Activated T-helper 9 cell treated with anti-CD3 and anti-CD28 coated beads, Interleukin-2, amount 50 U/mL, for 16 hours (primary cell): ENCODE data around the gene DDX20.
A peak's percentile ranks its signal among the peaks of the same experiment; 100 is the strongest.

Experiments
- DNase-seq: peaks from one replicate; pipeline ENCODE4 v3.0.0-alpha.2; 2020; ENCODE audit warnings: low read depth

The DDX20 gene, protein sequence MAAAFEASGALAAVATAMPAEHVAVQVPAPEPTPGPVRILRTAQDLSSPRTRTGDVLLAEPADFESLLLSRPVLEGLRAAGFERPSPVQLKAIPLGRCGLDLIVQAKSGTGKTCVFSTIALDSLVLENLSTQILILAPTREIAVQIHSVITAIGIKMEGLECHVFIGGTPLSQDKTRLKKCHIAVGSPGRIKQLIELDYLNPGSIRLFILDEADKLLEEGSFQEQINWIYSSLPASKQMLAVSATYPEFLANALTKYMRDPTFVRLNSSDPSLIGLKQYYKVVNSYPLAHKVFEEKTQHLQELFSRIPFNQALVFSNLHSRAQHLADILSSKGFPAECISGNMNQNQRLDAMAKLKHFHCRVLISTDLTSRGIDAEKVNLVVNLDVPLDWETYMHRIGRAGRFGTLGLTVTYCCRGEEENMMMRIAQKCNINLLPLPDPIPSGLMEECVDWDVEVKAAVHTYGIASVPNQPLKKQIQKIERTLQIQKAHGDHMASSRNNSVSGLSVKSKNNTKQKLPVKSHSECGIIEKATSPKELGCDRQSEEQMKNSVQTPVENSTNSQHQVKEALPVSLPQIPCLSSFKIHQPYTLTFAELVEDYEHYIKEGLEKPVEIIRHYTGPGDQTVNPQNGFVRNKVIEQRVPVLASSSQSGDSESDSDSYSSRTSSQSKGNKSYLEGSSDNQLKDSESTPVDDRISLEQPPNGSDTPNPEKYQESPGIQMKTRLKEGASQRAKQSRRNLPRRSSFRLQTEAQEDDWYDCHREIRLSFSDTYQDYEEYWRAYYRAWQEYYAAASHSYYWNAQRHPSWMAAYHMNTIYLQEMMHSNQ

DNA sequence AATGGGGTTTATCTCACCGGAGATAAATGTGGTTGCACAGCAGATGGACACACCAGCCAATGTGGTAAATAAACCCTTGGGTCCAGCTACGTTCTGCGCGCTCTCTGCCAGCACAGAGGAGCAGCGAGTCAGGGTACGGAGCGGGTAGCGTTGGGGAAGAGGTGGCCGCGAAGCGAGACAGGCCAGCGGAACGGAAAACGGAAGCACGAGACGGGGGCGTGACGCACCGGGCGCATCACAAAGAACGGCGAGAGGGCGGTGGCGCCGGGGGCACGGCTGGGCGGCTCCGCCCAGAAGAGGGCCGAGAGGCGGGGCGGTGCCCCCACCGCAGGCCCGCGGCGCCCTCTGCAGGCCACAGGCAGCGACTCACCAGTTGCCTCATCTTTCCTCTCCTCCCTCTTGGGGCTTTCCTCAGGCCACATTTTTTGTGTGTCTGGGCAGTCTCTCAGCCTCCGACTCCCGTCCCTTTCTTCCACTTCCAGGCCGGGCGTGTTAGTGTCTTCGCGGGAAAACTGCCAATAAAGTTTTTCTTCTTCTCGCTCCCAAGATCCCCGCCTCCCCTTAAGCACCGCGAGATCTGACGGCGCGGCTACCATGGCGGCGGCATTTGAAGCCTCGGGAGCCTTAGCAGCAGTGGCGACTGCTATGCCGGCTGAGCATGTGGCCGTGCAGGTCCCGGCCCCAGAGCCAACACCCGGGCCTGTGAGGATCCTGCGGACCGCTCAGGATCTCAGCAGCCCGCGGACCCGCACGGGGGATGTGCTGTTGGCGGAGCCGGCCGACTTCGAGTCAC, at the start of gene DDX20:
Gene DDX20, plus strand, starts transcription at position 571 of the 793 bp plus-strand sequence. Its CDS starts 24 bp downstream, at position 595.
- peak; percentile 90 for DNase-seq

GRCh38 chr1:111706921-111707320, 48.8 kb upstream of the DDX20 start:
- no peak for DNase-seq

- no peak for DNase-seq
These were observed 47.8 kb upstream of the DDX20 start for GRCh38 chr1:111707906-111708305.

DNA sequence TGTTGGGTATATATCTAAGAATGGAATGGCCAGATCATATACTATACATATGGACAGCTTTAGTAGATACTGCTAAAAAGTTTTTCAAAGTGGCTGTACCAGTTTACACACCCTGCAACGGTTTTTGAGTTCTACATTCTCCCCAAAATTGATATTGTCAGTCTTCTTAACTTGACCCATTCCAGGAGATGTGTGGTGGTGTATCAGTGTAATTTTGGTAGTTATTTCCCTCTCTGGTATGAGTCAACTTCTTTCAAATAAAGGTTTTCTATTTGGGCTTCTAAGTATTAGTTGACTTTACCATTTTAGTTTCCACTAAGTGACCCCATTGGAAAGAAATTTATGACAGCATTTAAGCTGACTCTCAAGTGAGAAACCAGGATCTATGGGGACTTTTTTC, 45.7 kb upstream of the DDX20 start:
- no peak for DNase-seq

- DNase-seq, result no peak
These were observed 39.4 kb upstream of the DDX20 start for GRCh38 chr1:111716333-111716732.

DNA sequence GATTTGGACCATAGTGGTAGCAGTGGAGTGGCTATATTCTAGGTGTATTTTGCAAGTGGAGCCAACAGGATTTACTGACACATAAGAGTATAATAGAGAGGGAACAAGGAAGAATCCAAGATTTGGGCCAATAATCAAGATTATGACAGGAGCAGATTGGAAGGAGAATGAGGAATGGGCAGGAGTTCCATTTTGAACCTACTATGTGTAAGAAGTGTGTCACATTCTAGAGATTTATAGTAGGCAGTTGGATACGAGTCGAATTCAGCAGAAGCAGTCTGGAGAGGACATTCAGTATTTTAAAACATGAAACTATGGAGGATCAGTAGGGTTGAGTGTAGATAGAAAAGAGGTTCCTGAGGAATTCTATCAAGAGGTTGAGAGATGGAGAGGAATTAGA, 38.3 kb upstream of the DDX20 start:
- DNase-seq, result no peak

GRCh38 chr1:111719135-111719534, 36.6 kb upstream of the DDX20 start:
- no peak for DNase-seq

DNA sequence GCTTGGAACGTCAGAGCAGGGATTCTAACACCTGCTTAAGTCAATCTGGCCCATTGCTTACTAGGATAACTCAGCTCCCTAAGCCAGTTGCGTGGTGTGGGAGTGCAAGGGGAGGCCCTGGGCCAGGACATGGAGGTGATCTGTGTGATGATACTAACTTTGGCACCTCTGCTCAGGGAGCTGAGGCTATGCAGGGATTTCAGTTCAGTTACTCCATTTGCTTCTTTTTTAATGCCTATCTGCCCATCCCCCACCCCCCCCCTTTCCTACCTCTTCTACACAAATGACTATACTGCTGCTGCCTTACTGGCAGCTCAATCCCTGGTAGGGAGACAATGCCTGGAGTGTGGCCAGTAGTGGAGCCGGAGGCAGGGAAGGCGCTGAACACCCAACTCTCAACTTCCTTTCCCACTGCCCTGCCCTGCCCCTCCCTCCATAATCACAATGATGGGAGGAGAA, 36.0 kb upstream of the DDX20 start:
- no peak for DNase-seq

GRCh38 chr1:111720274-111720976, 35.3 kb upstream of the DDX20 start:
- DNase-seq, result no peak

DNA sequence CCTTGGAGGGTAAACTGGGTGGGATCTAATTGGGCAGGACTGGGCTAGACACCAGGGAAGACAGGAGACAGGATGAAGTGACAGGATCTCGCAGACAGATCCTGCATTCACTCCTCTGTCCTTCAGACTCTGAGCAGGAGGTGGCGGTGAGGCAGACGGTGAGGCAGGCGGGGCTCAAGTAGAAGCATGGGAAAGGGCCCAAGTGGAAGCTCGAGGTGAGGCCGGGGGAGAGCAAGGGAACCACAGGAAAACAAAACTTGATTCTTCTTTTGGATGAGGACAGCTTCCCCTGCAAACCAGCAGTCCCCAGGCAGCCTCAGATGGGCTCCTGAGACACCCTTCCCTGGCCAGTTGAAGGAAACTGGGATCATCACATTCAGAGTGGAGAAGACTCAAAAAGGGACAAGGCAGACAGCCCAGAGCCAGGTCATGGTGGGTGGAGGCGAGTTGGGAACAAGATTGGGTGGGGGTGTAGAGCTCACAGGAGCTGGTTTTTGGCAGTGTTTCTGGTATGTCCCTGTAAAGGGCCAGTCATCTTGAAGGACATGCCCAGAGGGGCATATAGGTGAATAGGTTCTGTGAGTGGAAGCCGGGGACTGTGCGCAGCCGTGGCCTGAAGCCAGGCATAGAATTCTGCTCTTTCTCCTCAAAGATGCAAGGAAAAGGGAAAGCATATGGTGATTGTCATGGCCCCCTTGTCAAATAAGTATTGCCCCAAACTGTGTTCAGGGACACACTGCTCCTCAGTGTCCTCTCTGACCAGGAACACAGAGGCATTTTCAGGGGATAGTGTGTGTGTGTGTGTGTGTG, 34.5 kb upstream of the DDX20 start:
- no peak for DNase-seq

DNA sequence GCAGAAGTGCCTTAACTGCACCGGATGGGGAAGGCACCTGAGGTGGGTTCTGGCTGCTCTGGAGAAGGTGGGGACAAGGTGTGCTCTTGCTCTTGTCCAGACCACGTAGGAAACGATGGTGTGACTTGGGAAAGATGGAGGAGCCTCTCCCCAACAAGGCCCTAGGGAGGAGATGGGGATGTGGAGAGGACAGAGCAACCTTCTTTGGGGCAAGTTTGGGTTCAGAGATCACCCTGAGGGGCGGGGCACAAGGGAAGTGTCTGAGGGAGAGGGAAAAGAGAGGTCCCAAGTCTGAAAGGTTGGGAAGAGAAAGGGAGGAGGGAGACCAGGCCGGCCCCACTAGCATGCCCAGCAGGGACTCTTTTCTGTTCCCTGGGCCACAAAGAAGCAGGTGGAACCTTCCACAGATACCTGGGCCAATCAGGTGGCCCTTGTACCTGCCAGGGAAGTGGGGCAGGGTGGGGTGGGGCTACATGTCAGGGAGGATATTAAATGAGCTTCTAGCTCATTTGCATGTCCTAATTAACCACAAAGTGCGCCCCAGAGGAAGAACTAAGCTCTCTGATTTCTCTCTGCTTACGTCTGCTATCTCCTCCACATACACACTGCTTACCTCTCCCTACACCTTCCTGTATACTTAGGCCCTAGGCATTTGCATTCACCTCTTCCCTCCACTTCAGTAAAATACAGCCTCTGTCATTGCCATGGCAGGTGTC, 32.5 kb upstream of the DDX20 start:
- no peak for DNase-seq

DNA sequence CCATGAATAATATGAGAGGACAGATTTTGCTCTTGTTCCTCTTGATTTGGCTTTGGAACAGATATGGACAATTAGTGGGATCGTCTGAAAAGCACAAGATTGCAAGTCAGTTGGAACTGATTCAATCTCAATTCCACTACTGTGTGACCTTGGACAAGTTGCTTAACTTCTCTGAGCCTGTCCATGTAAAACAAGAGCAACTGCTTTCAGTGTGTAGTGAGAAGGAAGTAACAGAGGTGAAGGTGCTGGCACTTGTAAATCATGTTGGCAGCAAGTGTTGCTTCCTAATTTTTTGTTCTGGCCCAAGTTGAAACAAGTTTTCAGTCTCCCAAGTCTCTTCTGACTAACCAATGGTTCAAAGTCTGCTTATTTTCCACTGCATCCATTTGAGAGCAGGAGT, 31.8 kb upstream of the DDX20 start:
- DNase-seq, result no peak

DNA sequence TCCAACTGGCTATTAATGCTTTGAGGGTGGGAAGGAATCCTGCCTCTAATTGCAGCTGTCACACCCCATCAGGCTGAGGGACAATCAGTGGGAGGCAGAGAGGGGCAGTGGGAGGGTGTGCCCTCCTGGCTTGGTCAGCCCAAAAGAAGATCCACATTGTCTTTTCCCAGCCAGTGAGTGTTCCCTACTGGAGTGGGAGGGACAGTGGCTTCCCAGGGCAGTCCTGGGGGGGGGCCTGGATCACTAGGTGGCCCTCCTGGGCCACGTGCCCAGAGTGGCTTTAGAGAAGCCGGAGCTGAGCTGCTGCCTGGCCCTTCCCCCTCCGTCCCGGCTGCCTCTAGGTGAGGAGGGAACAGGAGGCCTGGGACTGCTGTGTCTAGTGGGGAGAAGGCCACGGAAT, 30.5 kb upstream of the DDX20 start:
- no peak for DNase-seq

- no peak for DNase-seq
These were observed 28.6 kb upstream of the DDX20 start for GRCh38 chr1:111727056-111727455.

DNA sequence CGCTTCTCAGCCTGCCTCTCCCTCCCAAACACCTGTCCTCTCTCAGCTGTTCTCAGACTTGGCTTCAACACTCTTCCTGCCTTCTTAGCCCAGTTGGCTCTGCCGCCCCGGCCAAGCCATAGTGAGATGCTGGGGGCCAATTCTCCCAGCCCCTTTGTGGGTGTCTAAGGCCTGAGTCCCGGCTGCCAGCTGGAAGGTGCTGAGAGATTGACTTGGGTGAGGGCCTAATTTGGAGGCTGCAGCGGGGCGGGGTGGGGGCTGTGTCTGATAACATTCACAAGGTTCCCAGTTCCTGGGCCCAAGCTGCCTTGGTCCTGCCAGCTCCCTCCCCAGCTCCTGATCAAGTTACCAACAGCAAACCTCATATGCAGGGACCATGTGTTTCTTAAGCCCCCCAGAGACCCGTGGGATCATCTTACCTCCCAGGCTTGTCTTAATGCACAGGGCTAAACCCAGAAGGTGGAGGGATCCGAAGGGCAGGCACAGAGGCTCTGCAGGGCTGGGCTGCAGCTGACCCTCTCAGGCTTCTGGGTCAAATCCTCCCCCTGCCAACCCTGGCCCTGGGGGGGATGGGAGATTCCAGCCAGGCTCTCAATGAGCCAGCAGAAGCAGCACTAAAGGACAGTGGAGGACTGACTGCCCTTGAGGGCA, 26.3 kb upstream of the DDX20 start:
- DNase-seq, result no peak

DNA sequence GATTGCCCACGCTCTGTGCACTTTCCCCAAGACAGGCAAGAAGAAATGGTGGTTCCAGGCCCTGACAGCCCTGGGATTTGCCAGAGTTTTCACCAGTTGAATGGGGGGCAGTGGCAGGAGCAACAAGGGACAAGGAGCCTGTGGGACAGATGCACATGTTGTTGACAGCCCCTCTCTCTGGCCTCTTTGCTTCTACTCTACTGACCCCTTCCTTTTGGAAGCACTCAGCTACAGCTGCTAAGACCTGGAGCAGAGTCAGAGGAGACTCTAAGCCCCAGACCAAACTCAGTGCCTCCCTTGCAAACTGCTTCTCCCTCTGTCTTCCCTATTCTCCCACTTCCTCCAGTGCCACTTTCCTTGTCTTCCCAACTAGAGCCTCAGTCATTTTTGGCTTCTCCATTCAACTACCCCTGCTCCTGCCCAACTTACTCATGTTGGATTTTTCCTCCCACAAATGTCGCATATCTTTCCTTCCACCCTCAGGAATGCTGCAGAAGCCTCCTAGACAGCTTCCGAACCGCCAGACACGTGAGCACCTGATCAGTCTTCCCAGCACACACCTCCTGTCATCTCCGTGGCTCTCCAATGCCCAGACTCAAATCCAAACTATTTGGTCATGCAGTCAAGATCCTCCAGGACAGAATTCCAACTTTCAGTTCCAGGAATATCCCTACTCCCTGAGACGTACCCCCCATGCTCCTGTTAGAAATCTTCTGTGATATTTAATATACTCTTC, 25.6 kb upstream of the DDX20 start:
- DNase-seq, result no peak

DNA sequence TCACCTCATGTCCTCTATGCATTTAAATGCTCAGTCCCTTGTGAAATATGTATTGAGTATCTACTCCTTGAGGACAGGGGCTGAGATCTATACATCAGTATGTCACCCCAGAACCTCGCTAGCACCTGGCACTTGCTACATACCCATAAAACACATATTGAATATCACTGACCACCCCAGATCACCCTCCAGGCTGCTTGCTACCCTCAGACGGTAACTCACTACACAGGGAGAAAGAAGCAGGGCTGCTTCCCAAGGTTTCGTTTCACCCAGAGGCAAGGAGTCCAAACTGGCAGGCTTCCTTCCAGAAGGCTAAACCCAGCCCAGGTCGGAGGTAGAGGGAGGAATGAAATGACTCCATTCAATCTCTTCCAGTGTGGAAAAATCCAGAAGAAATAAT, 25.0 kb upstream of the DDX20 start:
- no peak for DNase-seq

- no peak for DNase-seq
These were observed 23.7 kb upstream of the DDX20 start for GRCh38 chr1:111731956-111732355.

DNA sequence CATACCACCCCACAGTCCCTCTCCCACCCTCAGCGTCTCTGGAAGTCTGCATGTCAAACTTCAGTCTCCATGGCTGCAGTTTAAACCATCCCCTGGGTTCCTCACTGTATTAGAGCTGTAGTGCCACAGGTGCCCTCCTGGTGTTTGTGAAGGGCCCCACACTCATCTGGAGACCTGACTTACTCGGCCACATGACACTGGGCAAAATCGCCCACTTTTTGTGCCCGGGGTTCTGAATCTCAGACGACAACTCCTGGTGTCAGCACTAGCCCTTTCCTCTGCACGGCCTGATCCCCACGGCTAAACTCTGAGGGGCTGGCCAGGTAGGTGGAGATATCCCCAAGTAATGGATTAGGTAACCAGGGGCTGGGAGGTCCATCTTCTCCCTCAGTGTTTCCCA, 23.0 kb upstream of the DDX20 start:
- no peak for DNase-seq
